Neural cell (in vitro differentiated cells): ENCODE measurements around the gene CUL3.

Experiments used
- CTCF ChIP-seq: fragments of 450-650 bp; IDR thresholded peaks from 2 replicates; pipeline ENCODE4 v1.5.1; 2014; ENCODE audit warnings: antibody characterized with exemption, mild to moderate bottlenecking, moderate library complexity; ENCODE audit not compliant: poor library complexity, severe bottlenecking
- EP300 ChIP-seq: fragments of 450-650 bp; conservative IDR thresholded peaks from 2 replicates; pipeline ENCODE4 v1.6.1; 2014; ENCODE audit warnings: antibody characterized with exemption, mild to moderate bottlenecking, moderate library complexity; ENCODE audit not compliant: poor library complexity, severe bottlenecking
- RAD21 ChIP-seq: fragments of 450-650 bp; conservative IDR thresholded peaks from 2 replicates; pipeline ENCODE4 v1.6.1; 2014; ENCODE audit warnings: antibody characterized with exemption, mild to moderate bottlenecking, moderate library complexity

GRCh38 chr2:224626735-224627134 is 41.6 kb upstream of the CUL3 start:
- TF ChIP-seq EP300 (no peak), CTCF (no peak), RAD21 (no peak)
